ENCODE measurements around the gene PRDM8.
"Not testable (repeated sequence)": the region's sequence is repeated elsewhere in the genome, so short reads cannot be mapped to it uniquely, and the experiment has no call there.

The PRDM8 gene

GRCh38 chr4:80173841-80174240 is 23.5 kb upstream of the PRDM8 start:
- Histone ChIP-seq H3K36me3 (ENCODE audit: insufficient read depth, low read length) (no peaks in the 10 kb centered on the region), H3K4me1 (ENCODE audit: insufficient read depth, low read length) (peaks cover 9% of the 10 kb centered on the region; the same call in 1 of the 2 replicates), H3K9ac (ENCODE audit: low read depth, low read length) (no peak overlapping the region), H3K9me3 (ENCODE audit: control insufficient read depth, insufficient read depth, low read length) (no peaks in the 10 kb centered on the region; the same call in none of the 2 replicates)

GRCh38 chr4:80177793-80178192 is 19.5 kb upstream of the PRDM8 start:
- not testable (repeated sequence) for H3K9me3 ChIP-seq (ENCODE audit: control insufficient read depth, insufficient read depth, low read length); H3K9ac ChIP-seq (ENCODE audit: low read depth, low read length); H3K36me3 ChIP-seq (ENCODE audit: insufficient read depth, low read length)
- peaks cover 13% of the 10 kb centered on the region; the same call in 1 of the 2 replicates for H3K4me1 ChIP-seq (ENCODE audit: insufficient read depth, low read length)

GRCh38 chr4:80178964-80179363 is 18.3 kb upstream of the PRDM8 start:
- Histone ChIP-seq H3K36me3 (ENCODE audit: insufficient read depth, low read length) (no peaks in the 10 kb centered on the region), H3K9me3 (ENCODE audit: control insufficient read depth, insufficient read depth, low read length) (peaks cover 6% of the 10 kb centered on the region), H3K4me1 (ENCODE audit: insufficient read depth, low read length) (peaks cover 5% of the 10 kb centered on the region; the same call in 1 of the 2 replicates), H3K9ac (ENCODE audit: low read depth, low read length) (no peak overlapping the region)

- H3K9ac ChIP-seq (ENCODE audit: low read depth, low read length): no peak overlapping the region
- H3K36me3 ChIP-seq (ENCODE audit: insufficient read depth, low read length): no peaks in the 10 kb centered on the region
- 0 out of 2 replicates have a peak, but pooled peaks cover 4% of the 10 kb centered on the region for H3K4me1 ChIP-seq (ENCODE audit: insufficient read depth, low read length)
- peaks cover 6% of the 10 kb centered on the region for H3K9me3 ChIP-seq (ENCODE audit: control insufficient read depth, insufficient read depth, low read length)
Observed at GRCh38 chr4:80179637-80180161, 17.6 kb upstream of the PRDM8 start.

- H3K9ac ChIP-seq (ENCODE audit: low read depth, low read length): no peak overlapping the region
Observed at GRCh38 chr4:80180743-80181142, 16.6 kb upstream of the PRDM8 start.

GRCh38 chr4:80182237-80182866 is 15.0 kb upstream of the PRDM8 start:
- H3K9me3 ChIP-seq (ENCODE audit: control insufficient read depth, insufficient read depth, low read length): peaks cover 6% of the 10 kb centered on the region
- 0 out of 2 replicates have a peak, but pooled peaks cover 4% of the 10 kb centered on the region for H3K4me1 ChIP-seq (ENCODE audit: insufficient read depth, low read length)
- no peak overlapping the region for H3K9ac ChIP-seq (ENCODE audit: low read depth, low read length)
- no peaks in the 10 kb centered on the region for H3K36me3 ChIP-seq (ENCODE audit: insufficient read depth, low read length)

More at GRCh38 chr4:80180743-80181142, 16.6 kb upstream of the PRDM8 start:
- Histone ChIP-seq H3K36me3 (ENCODE audit: insufficient read depth, low read length) (no peaks in the 10 kb centered on the region), H3K4me1 (ENCODE audit: insufficient read depth, low read length) (0 out of 2 replicates have a peak, but pooled peaks cover 4% of the 10 kb centered on the region), H3K9me3 (ENCODE audit: control insufficient read depth, insufficient read depth, low read length) (peaks cover 6% of the 10 kb centered on the region)

- Histone ChIP-seq H3K9me3 (ENCODE audit: control insufficient read depth, insufficient read depth, low read length) (peaks cover 6% of the 10 kb centered on the region; the same call in 1 of the 2 replicates), H3K36me3 (ENCODE audit: insufficient read depth, low read length) (no peaks in the 10 kb centered on the region), H3K4me1 (ENCODE audit: insufficient read depth, low read length) (0 out of 2 replicates have a peak, but pooled peaks cover 4% of the 10 kb centered on the region), H3K9ac (ENCODE audit: low read depth, low read length) (peak overlapping the region; percentile 79)
Observed at GRCh38 chr4:80183250-80184052, 13.9 kb upstream of the PRDM8 start.

GRCh38 chr4:80184053-80184824 is 13.1 kb upstream of the PRDM8 start:
- 0 out of 2 replicates have a peak, but pooled peaks cover 3% of the 10 kb centered on the region for H3K9me3 ChIP-seq (ENCODE audit: control insufficient read depth, insufficient read depth, low read length)
- 0 out of 2 replicates have a peak, but pooled peaks cover 4% of the 10 kb centered on the region for H3K4me1 ChIP-seq (ENCODE audit: insufficient read depth, low read length)
- H3K9ac ChIP-seq (ENCODE audit: low read depth, low read length): peak overlapping the region; percentile 79
- H3K36me3 ChIP-seq (ENCODE audit: insufficient read depth, low read length): no peaks in the 10 kb centered on the region

- no peaks in the 10 kb centered on the region for H3K36me3 ChIP-seq (ENCODE audit: insufficient read depth, low read length)
- H3K4me1 ChIP-seq (ENCODE audit: insufficient read depth, low read length): 0 out of 2 replicates have a peak, but pooled peaks cover 4% of the 10 kb centered on the region
- H3K9me3 ChIP-seq (ENCODE audit: control insufficient read depth, insufficient read depth, low read length): no peaks in the 10 kb centered on the region
- peak overlapping the region; percentile 79; the same call in 1 of the 2 replicates for H3K9ac ChIP-seq (ENCODE audit: low read depth, low read length)
Observed at GRCh38 chr4:80184825-80185756, 12.2 kb upstream of the PRDM8 start.

GRCh38 chr4:80185787-80186548 is 11.3 kb upstream of the PRDM8 start:
- H3K9me3 ChIP-seq (ENCODE audit: control insufficient read depth, insufficient read depth, low read length): no peaks in the 10 kb centered on the region
- no peaks in the 10 kb centered on the region for H3K36me3 ChIP-seq (ENCODE audit: insufficient read depth, low read length)
- H3K9ac ChIP-seq (ENCODE audit: low read depth, low read length): peak overlapping the region; percentile 79; the same call in 1 of the 2 replicates
- H3K4me1 ChIP-seq (ENCODE audit: insufficient read depth, low read length): 0 out of 2 replicates have a peak, but pooled peaks cover 4% of the 10 kb centered on the region

GRCh38 chr4:80186676-80187075 is 10.6 kb upstream of the PRDM8 start:
- Histone ChIP-seq H3K4me1 (ENCODE audit: insufficient read depth, low read length) (0 out of 2 replicates have a peak, but pooled peaks cover 4% of the 10 kb centered on the region), H3K9me3 (ENCODE audit: control insufficient read depth, insufficient read depth, low read length) (no peaks in the 10 kb centered on the region), H3K36me3 (ENCODE audit: insufficient read depth, low read length) (no peaks in the 10 kb centered on the region), H3K9ac (ENCODE audit: low read depth, low read length) (no peak overlapping the region)

- no peaks in the 10 kb centered on the region for H3K9me3 ChIP-seq (ENCODE audit: control insufficient read depth, insufficient read depth, low read length)
- H3K4me1 ChIP-seq (ENCODE audit: insufficient read depth, low read length): no peaks in the 10 kb centered on the region
- no peaks in the 10 kb centered on the region for H3K36me3 ChIP-seq (ENCODE audit: insufficient read depth, low read length)
- no peak overlapping the region for H3K9ac ChIP-seq (ENCODE audit: low read depth, low read length)
Observed at GRCh38 chr4:80187677-80188076, 9.6 kb upstream of the PRDM8 start.

- H3K9me3 ChIP-seq (ENCODE audit: control insufficient read depth, insufficient read depth, low read length): no peaks in the 10 kb centered on the region
- no peaks in the 10 kb centered on the region for H3K4me1 ChIP-seq (ENCODE audit: insufficient read depth, low read length)
- H3K36me3 ChIP-seq (ENCODE audit: insufficient read depth, low read length): no peaks in the 10 kb centered on the region
- H3K9ac ChIP-seq (ENCODE audit: low read depth, low read length): no peak overlapping the region
Observed at GRCh38 chr4:80188457-80188800, 8.9 kb upstream of the PRDM8 start.

All from ES-I3 (cell line).